HL-60 (cell line): ENCODE measurements around the gene NFYC.

ENCODE experiments used
- POLR2AphosphoS5 ChIP-seq: IDR thresholded peaks from 2 replicates; pipeline ENCODE4 v1.6.1; 2012; ENCODE audit warnings: low read depth
- TF ChIP-seq, protein P1 (sequence below): IDR thresholded peaks from one replicate; pipeline ENCODE4 v1.5.1; 2011; ENCODE audit warnings: low read length, control low read depth, inconsistent platforms; ENCODE audit not compliant: insufficient read depth

GRCh38 chr1:40770296-40771070 is 79.0 kb downstream of the NFYC start:
- TF ChIP-seq, protein P1, sequence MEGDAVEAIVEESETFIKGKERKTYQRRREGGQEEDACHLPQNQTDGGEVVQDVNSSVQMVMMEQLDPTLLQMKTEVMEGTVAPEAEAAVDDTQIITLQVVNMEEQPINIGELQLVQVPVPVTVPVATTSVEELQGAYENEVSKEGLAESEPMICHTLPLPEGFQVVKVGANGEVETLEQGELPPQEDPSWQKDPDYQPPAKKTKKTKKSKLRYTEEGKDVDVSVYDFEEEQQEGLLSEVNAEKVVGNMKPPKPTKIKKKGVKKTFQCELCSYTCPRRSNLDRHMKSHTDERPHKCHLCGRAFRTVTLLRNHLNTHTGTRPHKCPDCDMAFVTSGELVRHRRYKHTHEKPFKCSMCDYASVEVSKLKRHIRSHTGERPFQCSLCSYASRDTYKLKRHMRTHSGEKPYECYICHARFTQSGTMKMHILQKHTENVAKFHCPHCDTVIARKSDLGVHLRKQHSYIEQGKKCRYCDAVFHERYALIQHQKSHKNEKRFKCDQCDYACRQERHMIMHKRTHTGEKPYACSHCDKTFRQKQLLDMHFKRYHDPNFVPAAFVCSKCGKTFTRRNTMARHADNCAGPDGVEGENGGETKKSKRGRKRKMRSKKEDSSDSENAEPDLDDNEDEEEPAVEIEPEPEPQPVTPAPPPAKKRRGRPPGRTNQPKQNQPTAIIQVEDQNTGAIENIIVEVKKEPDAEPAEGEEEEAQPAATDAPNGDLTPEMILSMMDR, result no peak
- TF ChIP-seq POLR2AphosphoS5, result no peak
